H1 (cell line): ENCODE measurements around the gene PPP1R9A. TPM values are rescaled to one million over a fixed set of nuclear protein-coding genes. Genes with fewer than 3 reads are reported as not detected.

ENCODE experiments used
- polyA plus RNA-seq, 7 experiments: library from polyadenylated mRNA; depleted of rRNA in 3 of 7; stranded (reverse) in 5 of 7; unstranded in 2 of 7; fragments of >200 nt in 5 of 7; fragments of 200-250 nt in 2 of 7; gene quantifications; 1 replicate in 5 of 7; 2 replicates in 1 of 7; 4 replicates in 1 of 7; pipeline versions ENCODE4 v1.2.1 to v1.2.3, GENCODE V29; 2011 to 2013; ENCODE audit warnings: missing spikeins in 2 of 7, mixed read lengths in 2 of 7
- total RNA-seq: library from RNA; stranded (reverse); fragmentation: NEBNext Ultra II Directional; extraction: Animal tissue kit (Norgen Biotek cat#: 25700); gene quantifications from 2 replicates; pipeline ENCODE4 v1.2.1, GENCODE V29; 2021
- TF ChIP-seq, protein P1 (sequence below): IDR thresholded peaks from 2 replicates; pipeline ENCODE4 v1.6.1; 2012; ENCODE audit warnings: inconsistent platforms

PPP1R9A gene
- total and polyA plus RNA-seq, 2 of the 8 experiments (the other 6 are each of a cell fraction or from before 2014, with no cell fraction given) = 3.0 to 20.3 TPM

DNA sequence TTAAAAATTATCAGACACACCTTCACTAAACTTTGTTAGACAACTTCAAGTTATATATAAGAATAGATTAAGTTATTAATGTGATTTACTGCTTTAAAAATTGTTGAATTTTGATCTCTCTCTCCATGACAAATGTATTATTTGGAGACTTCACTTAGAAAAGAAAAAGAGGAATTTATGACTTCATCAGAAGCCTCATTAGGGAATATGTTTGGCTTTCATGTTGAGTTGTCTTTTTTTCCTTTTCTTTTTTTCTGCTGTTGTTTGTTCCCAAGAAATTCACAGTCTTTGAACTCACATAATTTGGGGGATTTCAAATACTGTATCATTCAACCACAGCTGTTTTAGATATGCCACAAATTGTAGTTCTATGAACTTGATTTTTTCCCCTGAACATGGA, 149.5 kb downstream of the PPP1R9A start (continued):
- TF ChIP-seq, protein P1, sequence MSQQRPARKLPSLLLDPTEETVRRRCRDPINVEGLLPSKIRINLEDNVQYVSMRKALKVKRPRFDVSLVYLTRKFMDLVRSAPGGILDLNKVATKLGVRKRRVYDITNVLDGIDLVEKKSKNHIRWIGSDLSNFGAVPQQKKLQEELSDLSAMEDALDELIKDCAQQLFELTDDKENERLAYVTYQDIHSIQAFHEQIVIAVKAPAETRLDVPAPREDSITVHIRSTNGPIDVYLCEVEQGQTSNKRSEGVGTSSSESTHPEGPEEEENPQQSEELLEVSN = no peak
